HepG2 (cell line): ENCODE measurements around the gene TMEM187. TPM values are rescaled to one million over a fixed set of nuclear protein-coding genes. Genes with fewer than 3 reads are reported as not detected.

Experiments
- ATAC-seq: fragments of 200-7000 bp; cut with Tn5 transposase; 3 replicates; pipeline ENCODE4 v1.9.1; 2020; ENCODE audit warnings: mild to moderate bottlenecking, moderate library complexity
- BruUV-seq: library from RNA; stranded (reverse); fragments of 400-500 nt; replicated peaks from 2 replicates; lab custom pipeline; 2021; lab: Mats Ljungman, UMichigan
- CTCF ChIA-PET: fragments of 300-600 bp; formaldehyde crosslinking; extraction: SDS; loops from one replicate; lab custom pipeline; 2021; ENCODE audit warnings: low total read pairs, inconsistent platforms, low intra/inter-chr PET ratio; lab: Yijun Ruan, JAX
- POLR2A ChIA-PET: fragments of 350-600 bp; sonication (Branson Sonifier 250); formaldehyde crosslinking; loops from one replicate; lab custom pipeline; 2020; ENCODE audit warnings: antibody characterized with exemption, inconsistent platforms; lab: Yijun Ruan, JAX
- DNase-seq: peaks from one replicate; pipeline ENCODE4 v3.0.0-alpha.2; 2015; ENCODE audit warnings: low spot score
- FAIRE-seq: peaks from 3 replicates; lab custom pipeline; 2011; peaks lifted over from hg19 to GRCh38; lab: Jason Lieb, UNC
- H2AFZ ChIP-seq: one replicate; pipeline ENCODE4 v1.6.1; 2011; ENCODE audit warnings: low read length, inconsistent platforms
- H3K27ac ChIP-seq: fragments of 300-600 bp; 3 replicates; pipeline ENCODE4 v1.8.0; 2011; ENCODE audit warnings: mixed run types, mild to moderate bottlenecking, mixed read lengths, low read length, inconsistent platforms; ENCODE audit not compliant: insufficient read depth; ENCODE audit errors: extremely low read length
- H3K27me3 ChIP-seq, 2 experiments: fragments of 200-600 bp in 1 of 2; 2 replicates in 1 of 2; 3 replicates in 1 of 2; pipeline versions ENCODE4 v1.6.0 to v1.8.0; 2011; ENCODE audit warnings: low read length in 2 of 2, mild to moderate bottlenecking in 2 of 2, moderate library complexity in 2 of 2, inconsistent platforms in 1 of 2; ENCODE audit not compliant: insufficient read depth in 2 of 2, control insufficient read depth in 1 of 2
- H3K36me3 ChIP-seq, 2 experiments: fragments of 200-600 bp in 1 of 2; replicated peaks in 1 of 2; 2 replicates in 1 of 2; 3 replicates in 1 of 2; pipeline versions ENCODE4 v1.5.1 to v1.8.0; 2011; ENCODE audit warnings: low read length in 2 of 2, inconsistent platforms in 1 of 2; ENCODE audit not compliant: insufficient read depth in 2 of 2, control insufficient read depth in 1 of 2
- H3K4me1 ChIP-seq: 2 replicates; pipeline ENCODE4 v1.5.1; 2012; ENCODE audit warnings: low read length, inconsistent platforms; ENCODE audit not compliant: insufficient read depth
- H3K4me2 ChIP-seq: 2 replicates; pipeline ENCODE4 v1.6.0; 2011; ENCODE audit warnings: low read depth, low read length, inconsistent platforms
- H3K4me3 ChIP-seq, 3 experiments: fragments of 200-600 bp in 1 of 3; sonication (generic), shearing (Covaris generic) in 1 of 3; replicated peaks in 1 of 3; 2 replicates each; pipeline ENCODE4 v1.5.1; 2011 to 2016; ENCODE audit warnings: low read length in 3 of 3, inconsistent platforms in 2 of 3, low read depth in 2 of 3, mild to moderate bottlenecking in 2 of 3, control low read depth in 1 of 3, mixed read lengths in 1 of 3; ENCODE audit not compliant: insufficient read depth in 1 of 3
- H3K79me2 ChIP-seq: one replicate; pipeline ENCODE4 v1.6.1; 2011; ENCODE audit warnings: low read length, inconsistent platforms; ENCODE audit not compliant: insufficient read depth
- H3K9ac ChIP-seq: 2 replicates; pipeline ENCODE4 v1.6.0; 2011; ENCODE audit warnings: mild to moderate bottlenecking, low read depth, low read length, inconsistent platforms; ENCODE audit not compliant: insufficient read depth
- H3K9me3 ChIP-seq: 2 replicates; pipeline ENCODE4 v1.5.1; 2012; ENCODE audit warnings: mild to moderate bottlenecking, low read length
- H4K20me1 ChIP-seq: 2 replicates; pipeline ENCODE4 v1.6.0; 2011; ENCODE audit warnings: inconsistent platforms, mild to moderate bottlenecking, low read length, moderate library complexity; ENCODE audit not compliant: insufficient read depth
- ZBTB38 ChIP-seq: sonication (generic); formaldehyde crosslinking; IDR thresholded peaks from 2 replicates; pipeline ENCODE4 v1.5.1; 2020; ENCODE audit warnings: mild to moderate bottlenecking, missing genetic modification reagents
- ZNF770 ChIP-seq: sonication (generic); formaldehyde crosslinking; IDR thresholded peaks from 2 replicates; pipeline ENCODE4 v1.5.0; 2020; ENCODE audit warnings: mild to moderate bottlenecking, missing genetic modification reagents
- WGBS: methylation state at CpG from one replicate; pipeline ENCODE4 v1.1.6; 2017; ENCODE audit warnings: low lambda C conversion rate; 5-methylcytosine and 5-hydroxymethylcytosine counted together
- in situ Hi-C: cut with HindIII; loops from 2 replicates; pipeline ENCODE4 v1.10.0; 2017; ENCODE audit warnings: low pct_unique_long_range_greater_than_20kb; ENCODE audit not compliant: extremely low pct_ligation_motif_present
- intact Hi-C: fragments of 100-400 bp; cut with micrococcal nuclease; formaldehyde crosslinking; loops from one replicate; pipeline ENCODE4 v1.10.0; 2022; ENCODE audit not compliant: unreplicated experiment
- polyA plus RNA-seq, 8 experiments: library from polyadenylated mRNA; depleted of rRNA in 3 of 8; stranded (reverse) in 7 of 8; unstranded in 1 of 8; fragments of >200 nt; fragmentation: Illumina TruSeq in 4 of 8; extraction: Trizol in 4 of 8; gene quantifications; 2 replicates each; pipeline versions ENCODE4 v1.2.1 to v1.2.3, GENCODE V29; 2011 to 2016; ENCODE audit warnings: low read depth in 4 of 8, missing spikeins in 1 of 8, mixed read lengths in 1 of 8; ENCODE audit not compliant: insufficient read depth in 1 of 8
- total RNA-seq, 5 experiments: library from RNA; depleted of rRNA; stranded (reverse); fragments of >200 nt; fragmentation: Illumina TruSeq; extraction: Trizol; gene quantifications; 2 replicates each; pipeline ENCODE4 v1.2.3, GENCODE V29; 2016; ENCODE audit warnings: low read depth in 1 of 5

Gene TMEM187
- total and polyA plus RNA-seq, 2 of the 13 experiments (the other 11 are each of a cell fraction or from before 2014, with no cell fraction given): 2.2 to 6.2 TPM

GRCh38 chrX:154014429-154015380, 42.2 kb downstream of the TMEM187 start:
- H3K4me2 ChIP-seq: no peak overlapping the region
- intact Hi-C loops (loop anchor here (5.0 kb wide), 1 partner anchor 38 kb away; no protein-coding TSS in a partner anchor), in situ Hi-C loops (loop anchor here (5.0 kb wide), 2 partner anchors 38 to 42 kb away; partner anchors contain the start of genes HCFC1 and TMEM187)
- peaks cover 15% of the 10 kb centered on the region for H3K79me2 ChIP-seq
- ChIA-PET POLR2A (interaction anchor here (3.7 kb wide), 1 partner anchor 42 kb away, joined by 54 read pairs; the partner anchor contains the start of genes HCFC1 and TMEM187), CTCF (no interaction called here)
- H3K9ac ChIP-seq: no peak overlapping the region
- H3K36me3 ChIP-seq: peaks cover 0 to 7% of the 10 kb centered on the region in 2 experiments; a peak in 1 of 5 replicates
- no peaks in the 10 kb centered on the region for H4K20me1 ChIP-seq
- FAIRE-seq (peak; percentile 26), ATAC-seq (no peak)
- H3K27ac ChIP-seq: no peak overlapping the region
- 98% methylated on average over 10 of the region's 24 CpGs for WGBS
- H3K4me1 ChIP-seq: peaks cover 55% of the 10 kb centered on the region
- H3K4me3 ChIP-seq: no peak overlapping the region
- H2AFZ ChIP-seq: no peak overlapping the region
- no TSS peak for BruUV-seq
- no peaks in the 10 kb centered on the region for H3K27me3 ChIP-seq
- TF ChIP-seq ZNF770 (CRISPR knock-in tag): peak; percentile 80; the same call in 1 of the 2 replicates
- TF ChIP-seq ZBTB38: no peak
- TF ChIP-seq, all 625 proteins: peak for 1
- DNase-seq: no peak
- H3K9me3 ChIP-seq: no peaks in the 10 kb centered on the region
